K562 (cell line): ENCODE results near the gene NEK5. TPM values are rescaled to one million over a fixed set of nuclear protein-coding genes. Genes with fewer than 3 reads are reported as not detected.
A peak's percentile ranks its signal among the peaks of the same experiment; 100 is the strongest.

Experiments
- ATAC-seq: fragments of 200-7000 bp; cut with Tn5 transposase; 3 replicates; pipeline ENCODE4 v1.9.1; 2020; ENCODE audit warnings: moderate library complexity
- BruUV-seq: library from RNA; stranded (reverse); fragments of 400-500 nt; replicated peaks from 2 replicates; lab custom pipeline; 2021; lab: Mats Ljungman, UMichigan
- CTCF ChIA-PET: fragments of 300-600 bp; formaldehyde crosslinking; extraction: SDS; loops from one replicate; lab custom pipeline; 2021; ENCODE audit warnings: low intra/inter-chr PET ratio; lab: Yijun Ruan, JAX
- POLR2A ChIA-PET: fragments of 300-600, 350-650 bp; sonication (Branson Sonifier 250); formaldehyde crosslinking; extraction: SDS; loops from one replicate; lab custom pipeline; 2021; ENCODE audit warnings: antibody characterized with exemption, inconsistent platforms; lab: Yijun Ruan, JAX
- DNase-seq, 4 experiments: peaks; one replicate each; pipeline versions ENCODE4 v3.0.0 to v3.0.0-alpha.2; 2011 to 2018; ENCODE audit warnings: low spot score in 3 of 4, mixed read lengths in 3 of 4; ENCODE audit errors: extremely low read depth in 1 of 4
- FAIRE-seq: peaks from 2 replicates; lab custom pipeline; 2011; peaks lifted over from hg19 to GRCh38; lab: Jason Lieb, UNC
- H2AFZ ChIP-seq: 2 replicates; pipeline ENCODE4 v1.6.0; 2011; ENCODE audit warnings: low read depth, low read length, control low read depth, inconsistent platforms
- H3K27ac ChIP-seq: fragments of 200-600 bp; 3 replicates; pipeline ENCODE4 v1.8.0; 2011; ENCODE audit warnings: low read depth, mild to moderate bottlenecking, control low read depth, inconsistent platforms, low read length, moderate library complexity, mixed read lengths; ENCODE audit errors: extremely low read depth
- H3K27me3 ChIP-seq, 2 experiments: fragments of 300-600 bp in 1 of 2; 2 replicates in 1 of 2; 3 replicates in 1 of 2; pipeline versions ENCODE4 v1.6.0 to v1.8.0; 2011; ENCODE audit warnings: inconsistent platforms in 2 of 2, low read length in 2 of 2, mild to moderate bottlenecking in 1 of 2, mixed read lengths in 1 of 2, moderate library complexity in 1 of 2; ENCODE audit not compliant: control insufficient read depth in 2 of 2, insufficient read depth in 2 of 2
- H3K36me3 ChIP-seq: fragments of 300-600 bp; 3 replicates; pipeline ENCODE4 v1.8.0; 2011; ENCODE audit warnings: mild to moderate bottlenecking, low read length, inconsistent platforms; ENCODE audit not compliant: control insufficient read depth, insufficient read depth
- H3K4me1 ChIP-seq, 2 experiments: fragments of 200-600 bp in 1 of 2; replicated peaks in 1 of 2; 2 replicates in 1 of 2; 3 replicates in 1 of 2; pipeline versions ENCODE4 v1.5.1 to v1.8.0; 2011; ENCODE audit warnings: inconsistent platforms in 2 of 2, low read length in 2 of 2, mild to moderate bottlenecking in 1 of 2, mixed read lengths in 1 of 2, moderate library complexity in 1 of 2; ENCODE audit not compliant: control insufficient read depth in 2 of 2, insufficient read depth in 2 of 2
- H3K4me2 ChIP-seq: 2 replicates; pipeline ENCODE4 v1.6.1; 2011; ENCODE audit warnings: low read length, control low read depth, inconsistent platforms, mixed read lengths; ENCODE audit not compliant: insufficient read depth
- H3K4me3 ChIP-seq: fragments of 200-600 bp; sonication (generic), shearing (Covaris generic); 2 replicates; pipeline ENCODE4 v1.5.1; 2016; ENCODE audit warnings: control low read depth, inconsistent platforms
- H3K79me2 ChIP-seq: fragments of 200-600 bp; 3 replicates; pipeline ENCODE4 v1.8.0; 2011; ENCODE audit warnings: low read length, inconsistent platforms; ENCODE audit not compliant: control insufficient read depth, insufficient read depth
- H3K9ac ChIP-seq, 2 experiments: 2 replicates each; pipeline versions ENCODE4 v1.6.0 to v1.6.1; 2011; ENCODE audit warnings: low read depth in 2 of 2, low read length in 2 of 2, control low read depth in 1 of 2, inconsistent platforms in 1 of 2, mild to moderate bottlenecking in 1 of 2, mixed read lengths in 1 of 2; ENCODE audit not compliant: insufficient read depth in 1 of 2
- H3K9me1 ChIP-seq: one replicate; pipeline ENCODE4 v1.6.0; 2011; ENCODE audit warnings: inconsistent platforms, mild to moderate bottlenecking, low read length, moderate library complexity; ENCODE audit not compliant: control insufficient read depth, insufficient read depth
- H3K9me3 ChIP-seq: replicated peaks from 2 replicates; pipeline ENCODE4 v1.5.1; 2011; ENCODE audit warnings: low read depth, low read length, inconsistent platforms; ENCODE audit not compliant: control insufficient read depth, insufficient read depth
- H4K20me1 ChIP-seq: replicated peaks from 2 replicates; pipeline ENCODE4 v1.6.1; 2011; ENCODE audit warnings: low read length, inconsistent platforms, mixed read lengths; ENCODE audit not compliant: control insufficient read depth, insufficient read depth
- CHD1 ChIP-seq: fragments of 200-600 bp; sonication (generic); IDR thresholded peaks from one replicate; pipeline ENCODE4 v1.6.1; 2012; ENCODE audit warnings: mild to moderate bottlenecking, moderate library complexity, low read length, inconsistent platforms
- ETV1 ChIP-seq: fragments of 450-650 bp; conservative IDR thresholded peaks from 2 replicates; pipeline ENCODE4 v1.6.1; 2016; ENCODE audit warnings: missing genetic modification characterization, control low read depth, low read depth, missing compliant biosample characterization
- GTF2B ChIP-seq: IDR thresholded peaks from 2 replicates; pipeline ENCODE4 v1.6.1; 2011; ENCODE audit not compliant: insufficient read length; ENCODE audit errors: extremely low read depth
- IRF1 ChIP-seq: sonication (generic); formaldehyde crosslinking; IDR thresholded peaks from 2 replicates; pipeline ENCODE4 v1.8.0; 2022; ENCODE audit warnings: missing genetic modification reagents, mild to moderate bottlenecking, borderline replicate concordance
- SMARCB1 ChIP-seq: IDR thresholded peaks from 2 replicates; pipeline ENCODE4 v1.6.1; 2011; ENCODE audit warnings: improper control_type of control experiment, low read depth; ENCODE audit not compliant: insufficient read length
- TCF7L2 ChIP-seq: fragments of 150-350 bp; IDR thresholded peaks from 2 replicates; pipeline ENCODE4 v1.6.1; 2016; ENCODE audit warnings: low read depth, mild to moderate bottlenecking, low read length, moderate library complexity
- ZBTB8A ChIP-seq: fragments of 450-650 bp; IDR thresholded peaks from 2 replicates; pipeline ENCODE4 v1.6.1; 2018; ENCODE audit warnings: mild to moderate bottlenecking, moderate library complexity; ENCODE audit not compliant: partially characterized antibody
- ZKSCAN1 ChIP-seq: fragments of 150-350 bp; IDR thresholded peaks from 2 replicates; pipeline ENCODE4 v1.6.1; 2016; ENCODE audit warnings: low read depth, low read length
- ZNF699 ChIP-seq: fragments of 250-450 bp; sonication (Bioruptor Pico); IDR thresholded peaks from 2 replicates; pipeline ENCODE4 v1.8.0; 2021; ENCODE audit warnings: mild to moderate bottlenecking, moderate library complexity; ENCODE audit not compliant: insufficient replicate concordance
- WGBS: fragments of 100-300 bp; shearing (Covaris generic); methylation state at CpG from one replicate; pipeline ENCODE4 v1.1.6; 2016; ENCODE audit warnings: low coverage, mixed read lengths; ENCODE audit not compliant: insufficient coverage; ENCODE audit errors: missing lambda C conversion rate; 5-methylcytosine and 5-hydroxymethylcytosine counted together
- in situ Hi-C: fragments of 300-500 bp; cut with MboI; formaldehyde crosslinking; loops from 4 replicates; pipeline ENCODE4 v1.15.0; 2018; ENCODE audit warnings: inconsistent platforms, mixed read lengths
- intact Hi-C: fragments of 100-400 bp; cut with micrococcal nuclease; formaldehyde crosslinking; loops from 2 replicates; pipeline ENCODE4 v1.14.2; 2022
- polyA plus RNA-seq, 8 experiments: library from polyadenylated mRNA; depleted of rRNA in 4 of 8; stranded (reverse) in 5 of 8; unstranded in 3 of 8; fragments of >200 nt; fragmentation: Nextera tagmentation in 2 of 8; fragmentation: Illumina TruSeq in 1 of 8; extraction: Ambion mirVana in 2 of 8; extraction: Trizol in 1 of 8; gene quantifications; 2 replicates each; pipeline versions ENCODE4 v1.2.1 to v1.2.3, GENCODE V29; 2011 to 2014; ENCODE audit warnings: inconsistent platforms in 1 of 8, missing spikeins in 1 of 8
- total RNA-seq, 7 experiments: library from RNA; depleted of rRNA in 6 of 7; stranded (reverse); fragments of >200 nt in 6 of 7; fragmentation: Illumina TruSeq in 2 of 7; extraction: Trizol in 2 of 7; gene quantifications; 2 replicates each; pipeline versions ENCODE4 v1.2.1 to v1.2.3, GENCODE V29; 2011 to 2021; ENCODE audit warnings: low replicate concordance in 1 of 7

Gene NEK5
- total and polyA plus RNA-seq, 9 of the 15 experiments (the other 6 are each of a cell fraction or from before 2014, with no cell fraction given), result 0.09 to 0.44 (median 0.33) TPM

GRCh38 chr13:51988988-51989618 is 139.8 kb downstream of the NEK5 start:
- no TSS peak for BruUV-seq
- Histone ChIP-seq H3K9me1 (no peaks in the 10 kb centered on the region), H3K4me2 (no peak overlapping the region), H2AFZ (no peak overlapping the region), H3K4me1 (peaks cover 3 to 7% of the 10 kb centered on the region in 2 experiments; a peak in 3 of 5 replicates), H3K9me3 (no peaks in the 10 kb centered on the region), H4K20me1 (no peaks in the 10 kb centered on the region), H3K9ac (no peak overlapping the region), H3K4me3 (no peak overlapping the region), H3K27ac (no peak overlapping the region), H3K79me2 (peaks cover 48% of the 10 kb centered on the region), H3K36me3 (peaks cover 8% of the 10 kb centered on the region; the same call in 2 of the 3 replicates), H3K27me3 (no peaks in the 10 kb centered on the region)
- POLR2A ChIA-PET, result no interaction called here
- ATAC-seq (no peak), FAIRE-seq (no peak), DNase-seq (no peak)
- in situ Hi-C loops (no loop called here), intact Hi-C loops (no loop called here)
- CTCF ChIA-PET, result no interaction called here
- WGBS, result 70% methylated on average over 3 of the region's 3 CpGs
- TF ChIP-seq ETV1 (no peak), SMARCB1 (no peak), ZKSCAN1 (peak; percentile 76), CHD1 (no peak), ZBTB8A (no peak), TCF7L2 (no peak), GTF2B (no peak), IRF1 (CRISPR knock-in tag) (no peak), ZNF699 (CRISPR knock-in tag) (no peak)

Other genes with a start within 250 kb of the NEK5 start
- gene ATP7B, start 117.6 kb downstream of the NEK5 start, total RNA-seq (2014; rRNA removed), result 8.0 and 14.3 TPM in 2 replicates
- gene ATP7B, start 117.6 kb downstream of the NEK5 start, total RNA-seq (2014; rRNA removed; fragmentation: Illumina TruSeq; extraction: Trizol), result 8.3 and 8.5 TPM in 2 replicates
- 10.6 and 11.7 TPM in 2 replicates for gene ATP7B, start 117.6 kb downstream of the NEK5 start, total RNA-seq (2015; rRNA removed; fragmentation: Illumina TruSeq; extraction: Trizol)
- gene ATP7B, start 117.6 kb downstream of the NEK5 start, total RNA-seq (2021), result 16.5 and 20.4 TPM in 2 replicates
- 12.5 and 13.3 TPM in 2 replicates for gene ATP7B, start 117.6 kb downstream of the NEK5 start, polyA plus RNA-seq (2011; rRNA removed)
- gene ATP7B, start 117.6 kb downstream of the NEK5 start, polyA plus RNA-seq (2014; fragmentation: Illumina TruSeq; extraction: Trizol), result 11.1 and 11.5 TPM in 2 replicates
- 1 to 10 TPM; 1.1 to 1.4 TPM for gene ATP7B, start 117.6 kb downstream of the NEK5 start, polyA plus RNA-seq (2014; fragmentation: Nextera tagmentation; extraction: Ambion mirVana)
- 7.2 and 11.6 TPM in 2 replicates for gene ATP7B, start 117.6 kb downstream of the NEK5 start, polyA plus RNA-seq (2014; rRNA removed)
- 7.3 and 8.1 TPM in 2 replicates for gene ALG11, start 116.7 kb downstream of the NEK5 start, total RNA-seq (2014; rRNA removed)
- 16.6 and 18.7 TPM in 2 replicates for gene ALG11, start 116.7 kb downstream of the NEK5 start, total RNA-seq (2014; rRNA removed; fragmentation: Illumina TruSeq; extraction: Trizol)
- gene ALG11, start 116.7 kb downstream of the NEK5 start, total RNA-seq (2015; rRNA removed; fragmentation: Illumina TruSeq; extraction: Trizol), result 11.8 and 12.3 TPM in 2 replicates
- 19.2 and 19.6 TPM in 2 replicates for gene ALG11, start 116.7 kb downstream of the NEK5 start, total RNA-seq (2021)
- gene ALG11, start 116.7 kb downstream of the NEK5 start, polyA plus RNA-seq (2011; rRNA removed), result 9.9 and 17.2 TPM in 2 replicates
- gene ALG11, start 116.7 kb downstream of the NEK5 start, polyA plus RNA-seq (2014; fragmentation: Illumina TruSeq; extraction: Trizol), result 9.3 and 11.2 TPM in 2 replicates
- gene ALG11, start 116.7 kb downstream of the NEK5 start, polyA plus RNA-seq (2014; fragmentation: Nextera tagmentation; extraction: Ambion mirVana), result 10 to 100 TPM; 16.3 to 19.1 TPM
- gene ALG11, start 116.7 kb downstream of the NEK5 start, polyA plus RNA-seq (2014; rRNA removed), result 7.4 and 8.2 TPM in 2 replicates
- gene UTP14C, start 104.4 kb downstream of the NEK5 start, total RNA-seq (2014; rRNA removed), result 5.7 TPM in 2 replicates
- 8.6 and 9.4 TPM in 2 replicates for gene UTP14C, start 104.4 kb downstream of the NEK5 start, total RNA-seq (2014; rRNA removed; fragmentation: Illumina TruSeq; extraction: Trizol)
- gene UTP14C, start 104.4 kb downstream of the NEK5 start, total RNA-seq (2015; rRNA removed; fragmentation: Illumina TruSeq; extraction: Trizol), result 8.1 and 8.5 TPM in 2 replicates
- gene UTP14C, start 104.4 kb downstream of the NEK5 start, total RNA-seq (2021), result 6.0 and 6.1 TPM in 2 replicates
- 8.9 and 10.3 TPM in 2 replicates for gene UTP14C, start 104.4 kb downstream of the NEK5 start, polyA plus RNA-seq (2011; rRNA removed)
- 7.1 and 8.2 TPM in 2 replicates for gene UTP14C, start 104.4 kb downstream of the NEK5 start, polyA plus RNA-seq (2014; fragmentation: Illumina TruSeq; extraction: Trizol)
- 1 to 10 TPM; 3.4 to 3.9 TPM for gene UTP14C, start 104.4 kb downstream of the NEK5 start, polyA plus RNA-seq (2014; fragmentation: Nextera tagmentation; extraction: Ambion mirVana)
- 4.9 and 5.0 TPM in 2 replicates for gene UTP14C, start 104.4 kb downstream of the NEK5 start, polyA plus RNA-seq (2014; rRNA removed)
- gene NEK3, start 30.5 kb upstream of the NEK5 start, total RNA-seq (2014; rRNA removed), result 5.3 and 6.4 TPM in 2 replicates
- gene NEK3, start 30.5 kb upstream of the NEK5 start, total RNA-seq (2014; rRNA removed; fragmentation: Illumina TruSeq; extraction: Trizol), result 7.1 and 8.3 TPM in 2 replicates
- gene NEK3, start 30.5 kb upstream of the NEK5 start, total RNA-seq (2015; rRNA removed; fragmentation: Illumina TruSeq; extraction: Trizol), result 6.7 and 7.5 TPM in 2 replicates
- 3.6 and 6.2 TPM in 2 replicates for gene NEK3, start 30.5 kb upstream of the NEK5 start, total RNA-seq (2021)
- 4.8 and 10.0 TPM in 2 replicates for gene NEK3, start 30.5 kb upstream of the NEK5 start, polyA plus RNA-seq (2011; rRNA removed)
- gene NEK3, start 30.5 kb upstream of the NEK5 start, polyA plus RNA-seq (2014; fragmentation: Illumina TruSeq; extraction: Trizol), result 8.7 and 10.3 TPM in 2 replicates
- 10 to 100 TPM in 1 of 2 experiments, 1 to 10 TPM in 1; 9.3 to 11.0 TPM for gene NEK3, start 30.5 kb upstream of the NEK5 start, polyA plus RNA-seq (2014; fragmentation: Nextera tagmentation; extraction: Ambion mirVana)
- 6.4 and 9.9 TPM in 2 replicates for gene NEK3, start 30.5 kb upstream of the NEK5 start, polyA plus RNA-seq (2014; rRNA removed)